ENCODE measurements around the gene PTP4A2.
"Not testable (repeated sequence)": the region's sequence is repeated elsewhere in the genome, so short reads cannot be mapped to it uniquely, and the experiment has no call there.

PTP4A2 gene

GRCh38 chr1:31949862-31950261 is 11.7 kb upstream of the PTP4A2 start:
- no peak for DNase-seq

- not testable (repeated sequence) for DNase-seq
Observed at GRCh38 chr1:31945677-31946076, 7.5 kb upstream of the PTP4A2 start.

GRCh38 chr1:31944205-31945089 is 6.3 kb upstream of the PTP4A2 start:
- DNase-seq: no peak

GRCh38 chr1:31943546-31944184 is 5.5 kb upstream of the PTP4A2 start:
- no peak for DNase-seq

- DNase-seq: not testable (repeated sequence)
Observed at GRCh38 chr1:31942061-31942460, 3.9 kb upstream of the PTP4A2 start.

GRCh38 chr1:31939484-31940329 is 1.5 kb upstream of the PTP4A2 start:
- DNase-seq: peak in 1 of 2 experiments; percentile 8

GRCh38 chr1:31937300-31938183 is 626 bp downstream of the PTP4A2 start:
- peak; percentile 11 to 46 for DNase-seq

GRCh38 chr1:31936981-31937299 is 1.2 kb downstream of the PTP4A2 start:
- DNase-seq: no peak

- no peak for DNase-seq
Observed at GRCh38 chr1:31936278-31936980, 1.7 kb downstream of the PTP4A2 start.

GRCh38 chr1:31934706-31935629 is 3.2 kb downstream of the PTP4A2 start:
- DNase-seq: no peak

GRCh38 chr1:31932491-31933316 is 5.5 kb downstream of the PTP4A2 start:
- no peak for DNase-seq

- DNase-seq: peak in 1 of 2 experiments; percentile 7
Observed at GRCh38 chr1:31931593-31932225, 6.5 kb downstream of the PTP4A2 start.

GRCh38 chr1:31930836-31931592 is 7.2 kb downstream of the PTP4A2 start:
- no peak for DNase-seq

GRCh38 chr1:31927661-31927980 is 10.5 kb downstream of the PTP4A2 start:
- no peak for DNase-seq

- DNase-seq: peak; percentile 17 to 29
Observed at GRCh38 chr1:31926853-31927660, 11.1 kb downstream of the PTP4A2 start.

GRCh38 chr1:31926252-31926651 is 11.9 kb downstream of the PTP4A2 start:
- DNase-seq: no peak

GRCh38 chr1:31925824-31926223 is 12.3 kb downstream of the PTP4A2 start:
- not testable (repeated sequence) for DNase-seq

GRCh38 chr1:31924839-31925238 is 13.3 kb downstream of the PTP4A2 start:
- no peak for DNase-seq

All from NCI-H1930 (cell line).